ENCODE data around the gene GATD1. TPM values are rescaled to one million over a fixed set of nuclear protein-coding genes. Genes with fewer than 3 reads are reported as not detected.

GATD1 gene
- total RNA-seq, 4 donors from 2014 or later, result 3.5 to 10.6 (median 9.4) TPM

DNA sequence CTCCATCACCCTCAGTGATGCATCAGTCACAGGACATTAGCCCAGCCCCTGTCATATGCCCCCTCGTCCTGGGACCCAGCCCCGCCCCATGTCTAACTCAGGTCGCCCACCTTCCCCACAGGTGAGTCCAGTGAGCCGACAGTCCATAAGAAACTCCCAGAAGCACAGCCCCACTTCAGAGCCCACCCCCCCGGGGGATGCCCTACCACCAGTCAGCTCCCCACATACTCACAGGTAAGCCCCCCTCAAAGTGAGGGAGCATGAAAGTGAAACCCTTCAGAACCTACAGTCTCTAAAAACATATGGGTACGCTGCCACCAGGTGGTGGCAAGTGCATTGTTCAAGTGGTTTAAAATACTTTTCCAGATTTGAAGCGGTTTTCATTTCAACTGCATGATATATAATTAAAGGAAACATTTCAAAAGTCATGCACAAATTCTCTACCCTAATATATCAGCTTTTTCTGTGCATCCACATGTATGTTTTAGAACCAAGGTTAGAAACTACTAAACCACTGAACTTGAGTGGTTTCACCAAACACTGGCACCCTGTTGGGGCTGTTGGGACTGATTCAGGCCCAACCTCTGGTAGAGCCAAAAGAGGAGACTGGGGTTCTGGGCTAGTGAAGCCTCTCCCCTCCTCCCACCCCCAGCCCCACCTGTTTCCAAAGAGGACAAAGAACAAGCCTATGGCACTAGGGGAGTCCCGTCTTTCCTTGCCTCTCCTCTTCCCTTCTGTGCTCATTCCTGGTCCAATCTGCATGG, 54.0 kb downstream of the GATD1 start:
- Histone ChIP-seq H3K27ac (no peak overlapping the region), H3K4me3 (no peak overlapping the region), H3K9me3 (no peaks in the 10 kb centered on the region), H3K4me1 (peaks cover 4 to 29% of the 10 kb centered on the region in 2 donors), H3K36me3 (no peaks in the 10 kb centered on the region), H3K27me3 (peaks cover 58 to 78% (median 73%) of the 10 kb centered on the region in 3 donors)
- ATAC-seq, result peak in 1 of 2 donors; percentile 64
- DNase-seq, result no peak
- intact Hi-C loops (cut with DNase I; ENCODE audit: low total_unique reads) (loop anchor here (1.0 kb wide), 1 partner anchor 168 kb away; no protein-coding TSS in a partner anchor), in situ Hi-C loops (cut with MboI; ENCODE audit: low sequenced_read_pairs in 4 of 4) (loop anchor here in 3 of 4 donors (25.0 kb wide), 1 partner anchor 161 kb away; the partner anchor contains the start of genes LMNTD2 (in 3 of the 3) and RASSF7 (in 3 of the 3))
- TF ChIP-seq, protein P1, sequence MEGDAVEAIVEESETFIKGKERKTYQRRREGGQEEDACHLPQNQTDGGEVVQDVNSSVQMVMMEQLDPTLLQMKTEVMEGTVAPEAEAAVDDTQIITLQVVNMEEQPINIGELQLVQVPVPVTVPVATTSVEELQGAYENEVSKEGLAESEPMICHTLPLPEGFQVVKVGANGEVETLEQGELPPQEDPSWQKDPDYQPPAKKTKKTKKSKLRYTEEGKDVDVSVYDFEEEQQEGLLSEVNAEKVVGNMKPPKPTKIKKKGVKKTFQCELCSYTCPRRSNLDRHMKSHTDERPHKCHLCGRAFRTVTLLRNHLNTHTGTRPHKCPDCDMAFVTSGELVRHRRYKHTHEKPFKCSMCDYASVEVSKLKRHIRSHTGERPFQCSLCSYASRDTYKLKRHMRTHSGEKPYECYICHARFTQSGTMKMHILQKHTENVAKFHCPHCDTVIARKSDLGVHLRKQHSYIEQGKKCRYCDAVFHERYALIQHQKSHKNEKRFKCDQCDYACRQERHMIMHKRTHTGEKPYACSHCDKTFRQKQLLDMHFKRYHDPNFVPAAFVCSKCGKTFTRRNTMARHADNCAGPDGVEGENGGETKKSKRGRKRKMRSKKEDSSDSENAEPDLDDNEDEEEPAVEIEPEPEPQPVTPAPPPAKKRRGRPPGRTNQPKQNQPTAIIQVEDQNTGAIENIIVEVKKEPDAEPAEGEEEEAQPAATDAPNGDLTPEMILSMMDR (IDR thresholded peaks at IDR 0.05 in 4 of 5, conservative IDR thresholded peaks at IDR 0.05 in 1 of 5), result peak; percentile 44 to 73 (median 67)
- no peak for TF ChIP-seq POLR2A (IDR thresholded peaks at IDR 0.05)

GRCh38 chr11:722346-722811, 54.9 kb downstream of the GATD1 start:
- Histone ChIP-seq H3K9me3 (no peaks in the 10 kb centered on the region), H3K36me3 (no peaks in the 10 kb centered on the region), H3K4me3 (no peak overlapping the region), H3K27me3 (peaks cover 55 to 78% (median 77%) of the 10 kb centered on the region in 3 donors), H3K4me1 (peaks cover 4 to 21% of the 10 kb centered on the region in 2 donors), H3K27ac (no peak overlapping the region)
- DNase-seq (no peak), ATAC-seq (no peak)
- in situ Hi-C loops (cut with MboI; ENCODE audit: low sequenced_read_pairs in 4 of 4), result loop anchor here in 3 of 4 donors (25.0 kb wide), 1 partner anchor 160 kb away; the partner anchor contains the start of genes LMNTD2 (in 3 of the 3) and RASSF7 (in 3 of the 3)
- TF ChIP-seq, protein P1 (IDR thresholded peaks at IDR 0.05 in 4 of 5, conservative IDR thresholded peaks at IDR 0.05 in 1 of 5), result no peak
- TF ChIP-seq POLR2A (IDR thresholded peaks at IDR 0.05), result no peak
- intact Hi-C loops (cut with DNase I; ENCODE audit: low total_unique reads), result no loop called here

GRCh38 chr11:721741-722345, 55.4 kb downstream of the GATD1 start:
- TF ChIP-seq, protein P1 (IDR thresholded peaks at IDR 0.05 in 4 of 5, conservative IDR thresholded peaks at IDR 0.05 in 1 of 5), result no peak
- no peak for TF ChIP-seq POLR2A (IDR thresholded peaks at IDR 0.05)
- Histone ChIP-seq H3K9me3 (no peaks in the 10 kb centered on the region), H3K4me3 (peak overlapping the region in 1 of 4 donors; percentile 6), H3K27ac (no peak overlapping the region), H3K36me3 (no peaks in the 10 kb centered on the region), H3K27me3 (peaks cover 52 to 76% (median 72%) of the 10 kb centered on the region in 3 donors), H3K4me1 (peaks cover 4 to 21% of the 10 kb centered on the region in 2 donors)
- DNase-seq (no peak), ATAC-seq (no peak)
- in situ Hi-C loops (cut with MboI; ENCODE audit: low sequenced_read_pairs in 4 of 4) (loop anchor here in 3 of 4 donors (25.0 kb wide), 1 partner anchor 160 kb away; the partner anchor contains the start of genes LMNTD2 (in 3 of the 3) and RASSF7 (in 3 of the 3)), intact Hi-C loops (cut with DNase I; ENCODE audit: low total_unique reads) (no loop called here)

DNA sequence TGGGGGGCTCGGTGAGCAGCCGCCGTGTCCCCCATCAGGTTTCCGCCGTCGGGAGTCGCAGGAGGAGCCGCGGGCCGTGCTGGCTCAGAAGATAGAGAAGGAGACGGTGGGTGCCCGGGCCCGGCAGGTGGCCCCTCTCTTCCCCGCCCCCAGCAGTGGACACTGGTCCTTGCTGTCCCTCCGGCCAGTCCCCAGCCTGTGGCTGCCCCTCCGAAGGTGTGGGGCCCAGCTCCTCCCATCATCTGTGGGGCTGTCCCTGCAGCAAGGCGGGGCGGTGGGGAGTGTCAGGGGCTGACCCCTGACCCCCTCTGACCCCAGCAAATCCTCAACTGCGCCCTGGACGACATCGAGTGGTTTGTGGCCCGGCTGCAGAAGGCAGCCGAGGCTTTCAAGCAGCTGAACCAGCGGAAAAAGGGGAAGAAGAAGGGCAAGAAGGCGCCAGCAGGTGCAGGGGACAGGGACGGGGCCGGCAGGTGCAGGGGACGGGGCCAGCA, 56.0 kb downstream of the GATD1 start:
- DNase-seq, result no peak
- TF ChIP-seq, protein P1 (IDR thresholded peaks at IDR 0.05 in 4 of 5, conservative IDR thresholded peaks at IDR 0.05 in 1 of 5), result no peak
- no peak for TF ChIP-seq POLR2A (IDR thresholded peaks at IDR 0.05)
- Histone ChIP-seq H3K9me3 (no peaks in the 10 kb centered on the region), H3K27ac (no peak overlapping the region), H3K36me3 (no peaks in the 10 kb centered on the region), H3K4me1 (peaks cover 4 to 21% of the 10 kb centered on the region in 2 donors), H3K4me3 (peak overlapping the region in 1 of 4 donors; percentile 14), H3K27me3 (peaks cover 48 to 71% (median 68%) of the 10 kb centered on the region in 3 donors)
- no peak for ATAC-seq
- in situ Hi-C loops (cut with MboI; ENCODE audit: low sequenced_read_pairs in 4 of 4) (loop anchor here in 3 of 4 donors (25.0 kb wide), 1 partner anchor 159 kb away; the partner anchor contains the start of genes LMNTD2 (in 3 of the 3) and RASSF7 (in 3 of the 3)), intact Hi-C loops (cut with DNase I; ENCODE audit: low total_unique reads) (no loop called here)
